Stimulated activated CD8-positive, alpha-beta memory T cell treated with anti-CD3 and anti-CD28 coated beads, Interleukin-12 subunit alpha, Interleukin-12 subunit beta, amount 100 ng/mL, for 4 hours (primary cell): Measurements from ENCODE around the gene CAMK1.

Source experiments
- DNase-seq: peaks from one replicate; pipeline ENCODE4 v3.0.0-alpha.2; 2020; ENCODE audit warnings: low read depth

CAMK1 gene

GRCh38 chr3:9742560-9742959, 27.2 kb downstream of the CAMK1 start:
- no peak for DNase-seq

- no peak for DNase-seq
These were observed 30.6 kb downstream of the CAMK1 start for GRCh38 chr3:9739181-9739580.

GRCh38 chr3:9736831-9737230, 32.9 kb downstream of the CAMK1 start:
- no peak for DNase-seq

GRCh38 chr3:9732740-9733115, 37.0 kb downstream of the CAMK1 start:
- DNase-seq, result no peak

GRCh38 chr3:9732080-9732739, 37.5 kb downstream of the CAMK1 start:
- DNase-seq, result peak; percentile 24

GRCh38 chr3:9731206-9732079, 38.3 kb downstream of the CAMK1 start, which contains the start of gene BRPF1:
Gene BRPF1, plus strand, starts transcription at chr3:9731735. Its CDS starts 2,406 bp downstream, at chr3:9734141.
- peak; percentile 99 for DNase-seq

- DNase-seq, result no peak
These were observed 39.0 kb downstream of the CAMK1 start for GRCh38 chr3:9730657-9731205.

GRCh38 chr3:9729419-9729818, 40.3 kb downstream of the CAMK1 start:
- no peak for DNase-seq

GRCh38 chr3:9727743-9728142, 42.0 kb downstream of the CAMK1 start:
- no peak for DNase-seq

GRCh38 chr3:9727041-9727595, 42.6 kb downstream of the CAMK1 start:
- DNase-seq, result no peak

- DNase-seq, result no peak
These were observed 43.8 kb downstream of the CAMK1 start for GRCh38 chr3:9725775-9726515.

- no peak for DNase-seq
These were observed 48.1 kb downstream of the CAMK1 start for GRCh38 chr3:9721700-9722060.

GRCh38 chr3:9721015-9721699, 48.6 kb downstream of the CAMK1 start:
- DNase-seq, result no peak

- DNase-seq, result no peak
These were observed 51.6 kb downstream of the CAMK1 start for GRCh38 chr3:9718118-9718517.

GRCh38 chr3:9717563-9717962, 52.2 kb downstream of the CAMK1 start:
- no peak for DNase-seq

GRCh38 chr3:9716801-9717555, 52.8 kb downstream of the CAMK1 start:
- no peak for DNase-seq

- no peak for DNase-seq
These were observed 53.8 kb downstream of the CAMK1 start for GRCh38 chr3:9715764-9716437.

GRCh38 chr3:9715136-9715535, 54.6 kb downstream of the CAMK1 start:
- DNase-seq, result no peak

- no peak for DNase-seq
These were observed 56.6 kb downstream of the CAMK1 start for GRCh38 chr3:9713142-9713541.

- DNase-seq, result no peak
These were observed 57.3 kb downstream of the CAMK1 start for GRCh38 chr3:9712415-9712814.
